GM19193 (cell line): ENCODE data around the gene PLCG1.

Experiments used
- POLR2A ChIP-seq: IDR thresholded peaks from 4 replicates; pipeline ENCODE4 v1.6.1; 2011; ENCODE audit not compliant: insufficient read depth, insufficient read length; ENCODE audit errors: extremely low read depth

Gene PLCG1

GRCh38 chr20:41166201-41167117, 29.1 kb downstream of the PLCG1 start:
- TF ChIP-seq POLR2A = no peak

DNA sequence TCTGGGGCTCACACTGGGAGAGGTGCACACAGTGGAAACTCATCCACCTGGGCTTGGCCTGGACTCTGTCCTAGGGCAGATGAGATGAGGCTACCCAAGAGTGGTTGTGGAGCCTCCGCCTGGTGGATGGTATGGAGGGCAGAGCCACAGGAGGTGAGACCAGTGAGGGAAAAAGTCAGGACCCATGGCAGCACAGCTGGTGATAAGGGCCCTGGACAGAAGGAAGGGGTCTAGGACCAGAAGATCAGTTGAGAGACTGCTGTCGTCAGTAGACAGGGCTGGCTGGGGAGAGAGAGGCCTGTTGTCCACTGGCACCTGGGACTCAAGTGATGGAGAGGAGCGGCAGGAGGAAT, 29.8 kb downstream of the PLCG1 start:
- TF ChIP-seq POLR2A = no peak

DNA sequence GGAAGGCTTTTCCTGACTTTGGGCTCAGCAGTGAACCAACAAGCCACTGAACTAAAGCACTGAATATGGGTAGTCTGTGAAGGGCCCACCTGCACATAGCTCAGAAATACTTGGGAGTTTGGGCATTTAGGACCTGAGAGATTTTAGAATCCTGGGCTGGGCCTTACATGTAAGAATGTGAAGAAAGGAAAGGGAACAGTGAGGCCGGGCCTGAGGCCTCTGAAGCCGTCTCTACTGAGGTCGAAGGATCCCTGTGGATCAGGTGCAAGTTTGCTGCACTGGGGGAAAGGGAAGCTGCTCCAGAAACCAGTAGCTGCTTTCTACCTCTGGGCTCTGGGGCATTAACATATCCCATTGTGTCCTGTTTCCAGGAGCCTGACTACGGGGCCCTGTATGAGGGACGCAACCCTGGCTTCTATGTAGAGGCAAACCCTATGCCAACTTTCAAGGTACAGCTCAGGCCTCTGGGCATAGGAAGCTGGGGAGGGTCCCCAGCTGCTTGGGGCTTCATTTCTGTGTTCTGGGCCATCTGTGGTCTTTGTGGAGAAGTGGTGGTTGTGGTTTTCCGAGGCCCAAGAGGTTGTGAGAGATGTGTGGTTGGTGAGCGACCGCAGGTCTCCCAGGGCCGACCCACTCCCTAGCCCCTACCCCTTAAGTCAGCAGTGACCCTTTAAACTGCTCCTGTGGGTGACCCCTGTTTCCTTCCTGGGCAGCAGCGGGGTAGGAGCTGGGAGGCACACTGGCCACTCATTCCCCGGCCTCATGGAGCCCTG, 30.3 kb downstream of the PLCG1 start:
- no peak for TF ChIP-seq POLR2A

GRCh38 chr20:41168281-41169161, 31.2 kb downstream of the PLCG1 start:
- no peak for TF ChIP-seq POLR2A

DNA sequence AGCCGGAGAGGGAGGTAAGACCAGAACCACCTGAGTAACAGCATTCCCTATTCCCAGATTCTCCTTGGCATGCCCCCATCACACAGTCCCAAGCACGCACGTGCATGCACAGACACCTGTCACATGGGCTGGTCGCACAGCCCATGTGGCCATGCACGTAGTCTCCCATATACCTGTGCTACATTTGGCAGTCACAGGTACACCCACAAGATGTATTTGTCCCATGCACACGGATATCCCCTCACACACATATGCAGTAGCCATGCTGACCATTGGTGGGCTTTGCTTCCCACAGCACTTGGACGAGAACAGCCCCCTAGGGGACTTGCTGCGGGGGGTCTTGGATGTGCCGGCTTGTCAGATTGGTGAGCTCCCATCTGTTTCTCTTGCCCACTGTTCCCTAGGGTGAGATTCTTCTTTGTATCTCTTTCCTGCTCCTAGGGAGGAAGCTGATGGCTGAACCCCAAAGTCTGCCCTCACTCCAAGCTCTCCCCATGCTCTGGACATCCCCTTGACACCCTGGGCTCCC, 31.9 kb downstream of the PLCG1 start:
- TF ChIP-seq POLR2A = no peak

GRCh38 chr20:41169791-41170351, 32.5 kb downstream of the PLCG1 start:
- TF ChIP-seq POLR2A = no peak

- TF ChIP-seq POLR2A = no peak
Measured at GRCh38 chr20:41170386-41171105, 33.2 kb downstream of the PLCG1 start.

DNA sequence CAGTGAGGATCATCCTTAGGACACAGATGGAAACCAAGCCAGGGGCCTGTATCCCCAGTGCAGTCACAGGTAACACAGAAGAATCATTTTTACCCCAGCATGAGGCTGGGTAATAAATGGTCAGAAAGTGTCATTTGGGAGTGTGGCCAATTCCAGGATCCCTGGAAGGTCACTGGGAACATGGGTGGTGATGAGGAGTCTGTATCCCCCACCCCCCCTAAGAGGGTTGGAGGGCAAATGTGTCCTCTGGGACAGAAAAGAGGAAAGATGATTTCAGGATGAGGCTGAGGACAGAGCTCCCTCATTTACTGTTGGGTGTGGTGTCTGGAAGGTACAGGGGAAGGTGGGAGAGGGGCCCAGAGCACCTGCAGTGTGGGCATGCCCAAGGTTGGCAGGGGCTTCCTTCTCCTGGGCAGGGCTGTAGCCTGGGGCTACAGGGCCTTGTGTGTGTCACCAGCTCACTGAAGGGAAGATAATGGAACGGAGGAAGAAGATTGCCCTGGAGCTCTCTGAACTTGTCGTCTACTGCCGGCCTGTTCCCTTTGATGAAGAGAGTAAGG, 34.5 kb downstream of the PLCG1 start:
- no peak for TF ChIP-seq POLR2A

DNA sequence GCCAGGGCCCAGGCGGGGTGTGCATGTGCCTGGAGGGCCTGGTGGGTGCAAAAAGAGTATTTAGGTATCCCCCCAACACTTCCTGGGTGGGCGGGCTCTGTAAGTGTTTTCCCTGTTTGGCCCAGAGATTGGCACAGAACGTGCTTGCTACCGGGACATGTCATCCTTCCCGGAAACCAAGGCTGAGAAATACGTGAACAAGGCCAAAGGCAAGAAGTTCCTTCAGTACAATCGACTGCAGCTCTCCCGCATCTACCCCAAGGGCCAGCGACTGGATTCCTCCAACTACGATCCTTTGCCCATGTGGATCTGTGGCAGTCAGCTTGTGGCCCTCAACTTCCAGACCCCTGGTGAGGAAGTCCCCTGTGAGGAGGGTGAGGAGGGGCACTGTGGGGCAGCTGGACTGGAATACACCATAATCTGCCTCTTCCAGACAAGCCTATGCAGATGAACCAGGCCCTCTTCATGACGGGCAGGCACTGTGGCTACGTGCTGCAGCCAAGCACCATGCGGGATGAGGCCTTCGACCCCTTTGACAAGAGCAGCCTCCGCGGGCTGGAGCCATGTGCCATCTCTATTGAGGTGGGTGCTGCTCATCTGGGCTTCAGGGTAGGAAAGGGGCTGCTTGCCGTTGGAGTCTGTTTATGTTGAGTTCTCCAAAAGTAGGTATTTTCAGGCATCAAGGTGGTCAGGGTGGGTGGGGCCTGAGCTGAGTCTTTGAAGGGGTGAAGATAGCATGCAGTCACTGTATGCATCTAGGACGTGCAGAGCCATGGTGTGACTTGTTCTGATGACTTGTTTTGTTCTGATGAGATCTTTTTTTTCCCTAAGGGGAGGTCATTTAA, 35.2 kb downstream of the PLCG1 start:
- no peak for TF ChIP-seq POLR2A

DNA sequence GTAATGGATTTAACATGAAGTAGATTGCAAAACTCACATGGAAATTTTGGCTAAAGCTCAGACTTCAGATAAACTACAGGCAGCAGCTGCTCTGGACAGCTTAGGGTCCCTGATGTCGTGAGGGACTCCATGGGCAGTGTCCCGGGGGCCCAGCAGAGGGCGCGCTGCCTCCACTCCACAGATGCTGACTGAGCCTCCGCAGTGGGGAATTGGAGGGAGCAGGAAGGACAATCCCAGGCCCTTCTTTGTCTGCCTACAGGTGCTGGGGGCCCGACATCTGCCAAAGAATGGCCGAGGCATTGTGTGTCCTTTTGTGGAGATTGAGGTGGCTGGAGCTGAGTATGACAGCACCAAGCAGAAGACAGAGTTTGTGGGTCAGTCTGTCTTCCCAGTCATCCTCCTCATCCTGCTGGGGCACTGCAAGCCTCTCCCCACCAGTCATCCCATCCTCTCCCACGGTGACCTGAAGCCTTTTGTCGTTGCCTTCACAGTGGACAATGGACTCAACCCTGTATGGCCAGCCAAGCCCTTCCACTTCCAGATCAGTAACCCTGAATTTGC, 35.9 kb downstream of the PLCG1 start:
- TF ChIP-seq POLR2A = no peak

GRCh38 chr20:41173791-41174341, 36.5 kb downstream of the PLCG1 start:
- TF ChIP-seq POLR2A = no peak

DNA sequence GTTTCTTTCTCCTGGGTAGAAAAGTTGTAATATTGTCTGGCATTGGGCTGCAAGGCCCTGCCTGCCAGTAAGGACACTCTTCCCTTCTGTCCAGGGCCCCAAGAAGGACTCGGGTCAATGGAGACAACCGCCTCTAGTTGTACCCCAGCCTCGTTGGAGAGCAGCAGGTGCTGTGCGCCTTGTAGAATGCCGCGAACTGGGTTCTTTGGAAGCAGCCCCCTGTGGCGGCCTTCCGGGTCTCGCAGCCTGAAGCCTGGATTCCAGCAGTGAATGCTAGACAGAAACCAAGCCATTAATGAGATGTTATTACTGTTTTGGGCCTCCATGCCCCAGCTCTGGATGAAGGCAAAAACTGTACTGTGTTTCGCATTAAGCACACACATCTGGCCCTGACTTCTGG, 37.0 kb downstream of the PLCG1 start:
- TF ChIP-seq POLR2A = no peak

- TF ChIP-seq POLR2A = no peak
Measured at GRCh38 chr20:41174782-41175181, 37.4 kb downstream of the PLCG1 start.

GRCh38 chr20:41175201-41175651, 37.9 kb downstream of the PLCG1 start:
- TF ChIP-seq POLR2A = no peak
